Kidney (tissue), 14 donors: ENCODE measurements around the gene RGS12. TPM values are rescaled to one million over a fixed set of nuclear protein-coding genes. Genes with fewer than 3 reads are reported as not detected.
A peak's percentile ranks its signal among the peaks of the same experiment; 100 is the strongest.

Source experiments
- DNase-seq, 5 donors: peaks; one replicate each; pipeline ENCODE4 v3.0.0-alpha.2; 2013 to 2020
- FAIRE-seq: peaks from 2 replicates; lab custom pipeline; 2012; peaks lifted over from hg19 to GRCh38; lab: Jason Lieb, UNC
- H3K27ac ChIP-seq, 2 donors: one replicate each; pipeline ENCODE4 v1.7.0; 2013; ENCODE audit warnings: low read depth in 2 of 2, low read length in 2 of 2, inconsistent platforms in 1 of 2
- H3K27me3 ChIP-seq: one replicate; pipeline ENCODE4 v1.7.1; 2013; ENCODE audit warnings: low read length, inconsistent platforms; ENCODE audit not compliant: control insufficient read depth, insufficient read depth
- H3K36me3 ChIP-seq, 3 donors: one replicate each; pipeline versions ENCODE4 v1.7.0 to v1.7.1; 2013; ENCODE audit warnings: low read length in 3 of 3, control low read depth in 1 of 3, inconsistent platforms in 1 of 3; ENCODE audit not compliant: insufficient read depth in 3 of 3, control insufficient read depth in 2 of 3
- H3K4me1 ChIP-seq, 3 donors: one replicate each; pipeline versions ENCODE4 v1.7.0 to v1.7.1; 2013; ENCODE audit warnings: low read length in 3 of 3, inconsistent platforms in 1 of 3, low read depth in 1 of 3; ENCODE audit not compliant: control insufficient read depth in 2 of 3, insufficient read depth in 2 of 3
- H3K4me3 ChIP-seq, 3 donors: one replicate each; pipeline versions ENCODE4 v1.7.0 to v1.8.1; 2013; ENCODE audit warnings: low read length in 3 of 3, control low read depth in 1 of 3, inconsistent platforms in 1 of 3
- H3K9ac ChIP-seq, 3 donors: one replicate each; pipeline versions ENCODE4 v1.7.0 to v1.7.1; 2013; ENCODE audit warnings: low read length in 3 of 3, control low read depth in 1 of 3, inconsistent platforms in 1 of 3
- H3K9me3 ChIP-seq, 3 donors: one replicate each; pipeline versions ENCODE4 v1.7.0 to v1.7.1; 2013; ENCODE audit warnings: low read length in 3 of 3, control low read depth in 1 of 3, inconsistent platforms in 1 of 3; ENCODE audit not compliant: control insufficient read depth in 2 of 3, insufficient read depth in 1 of 3
- intact Hi-C: fragments of 100-400 bp; cut with DNase I; formaldehyde crosslinking; loops from one replicate; pipeline ENCODE4 v1.11.1; 2022
- polyA plus RNA-seq: library from polyadenylated mRNA; stranded (reverse); fragments of 350-450 nt; fragmentation: Illumina TruSeq; extraction: RNeasy Lipid Tissue Mini Kit (QIAGEN cat#74804); gene quantifications from one replicate; pipeline ENCODE4 v1.2.3, GENCODE V29; 2014; ENCODE audit warnings: low read depth, low replicate concordance; ENCODE audit not compliant: insufficient read depth
- total RNA-seq: library from RNA; stranded (reverse); fragmentation: NEBNext Ultra II Directional; extraction: Animal tissue kit (Norgen Biotek cat#: 25700); gene quantifications from one replicate; pipeline ENCODE4 v1.2.1, GENCODE V29; 2021
- TF ChIP-seq, protein P1 (sequence below): IDR thresholded peaks from 3 replicates; pipeline ENCODE4 v1.5.1; 2012; ENCODE audit warnings: mild to moderate bottlenecking, moderate library complexity, borderline replicate concordance; ENCODE audit not compliant: insufficient read depth; ENCODE audit errors: extremely low read depth
- donor health status: control.
- donor health status: control.
- donor health status: control.
- donor health status: control.
- donor health status: control.
- donor health status: DM: yes; HTN: yes; CAD: no.
- donor health status: Normal renal cell carcinoma (clear cell type).

RGS12 gene
- total and polyA plus RNA-seq, 2 donors from 2014 or later: 18.0 to 35.5 TPM

GRCh38 chr4:3320361-3321023 is 27.7 kb downstream of the RGS12 start:
- H3K9me3 ChIP-seq: no peaks in the 10 kb centered on the region
- DNase-seq: peak in 2 of 5 donors; percentile 24 to 45
- H3K4me1 ChIP-seq: peaks cover 0 to 4% (median 0%) of the 10 kb centered on the region in 3 donors
- no peak for FAIRE-seq
- TF ChIP-seq, protein P1, sequence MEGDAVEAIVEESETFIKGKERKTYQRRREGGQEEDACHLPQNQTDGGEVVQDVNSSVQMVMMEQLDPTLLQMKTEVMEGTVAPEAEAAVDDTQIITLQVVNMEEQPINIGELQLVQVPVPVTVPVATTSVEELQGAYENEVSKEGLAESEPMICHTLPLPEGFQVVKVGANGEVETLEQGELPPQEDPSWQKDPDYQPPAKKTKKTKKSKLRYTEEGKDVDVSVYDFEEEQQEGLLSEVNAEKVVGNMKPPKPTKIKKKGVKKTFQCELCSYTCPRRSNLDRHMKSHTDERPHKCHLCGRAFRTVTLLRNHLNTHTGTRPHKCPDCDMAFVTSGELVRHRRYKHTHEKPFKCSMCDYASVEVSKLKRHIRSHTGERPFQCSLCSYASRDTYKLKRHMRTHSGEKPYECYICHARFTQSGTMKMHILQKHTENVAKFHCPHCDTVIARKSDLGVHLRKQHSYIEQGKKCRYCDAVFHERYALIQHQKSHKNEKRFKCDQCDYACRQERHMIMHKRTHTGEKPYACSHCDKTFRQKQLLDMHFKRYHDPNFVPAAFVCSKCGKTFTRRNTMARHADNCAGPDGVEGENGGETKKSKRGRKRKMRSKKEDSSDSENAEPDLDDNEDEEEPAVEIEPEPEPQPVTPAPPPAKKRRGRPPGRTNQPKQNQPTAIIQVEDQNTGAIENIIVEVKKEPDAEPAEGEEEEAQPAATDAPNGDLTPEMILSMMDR: no peak
- H3K36me3 ChIP-seq: peaks cover 0 to 8% (median 0%) of the 10 kb centered on the region in 3 donors
- no peak overlapping the region for H3K27ac ChIP-seq
- no peaks in the 10 kb centered on the region for H3K27me3 ChIP-seq
- no peak overlapping the region for H3K4me3 ChIP-seq
- H3K9ac ChIP-seq: no peak overlapping the region
- intact Hi-C loops: no loop called here

DNA sequence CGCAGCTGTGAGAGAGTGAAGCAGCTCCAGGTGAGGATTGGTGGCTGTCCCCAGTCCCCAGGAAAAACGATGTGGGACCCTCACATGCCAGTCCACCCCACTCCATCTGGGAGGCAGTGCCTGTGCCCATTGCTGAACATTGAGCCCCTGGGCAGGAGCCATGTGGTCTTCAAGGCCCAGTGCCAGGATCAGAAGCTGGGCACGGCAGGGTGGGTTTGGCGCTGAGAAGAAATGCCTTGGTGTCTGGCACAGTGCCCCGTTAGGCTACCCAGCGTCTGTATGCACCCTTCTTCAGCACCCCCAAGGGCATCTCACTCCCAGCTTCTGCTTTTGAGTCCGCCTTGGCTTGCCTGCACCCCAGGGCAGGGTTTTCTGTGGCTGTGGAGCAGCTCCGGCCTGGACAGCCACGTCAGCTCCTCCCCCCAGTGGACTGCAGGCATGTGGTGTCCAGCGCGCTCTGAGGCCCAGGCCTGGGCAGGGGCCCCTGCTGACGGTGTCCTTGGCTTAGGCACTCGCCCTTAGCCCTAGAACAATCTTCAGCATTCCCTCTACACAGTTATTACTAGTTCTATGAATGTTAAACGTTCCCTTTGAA is 28.6 kb downstream of the RGS12 start:
- Histone ChIP-seq H3K4me3 (no peak overlapping the region), H3K9ac (no peak overlapping the region), H3K27ac (no peak overlapping the region), H3K4me1 (peaks cover 0 to 4% (median 0%) of the 10 kb centered on the region in 3 donors), H3K27me3 (no peaks in the 10 kb centered on the region), H3K9me3 (no peaks in the 10 kb centered on the region), H3K36me3 (peaks cover 0 to 8% (median 0%) of the 10 kb centered on the region in 3 donors)
- intact Hi-C loops: no loop called here
- no peak for FAIRE-seq
- TF ChIP-seq, protein P1: no peak
- peak in 2 of 5 donors; percentile 35 to 53 for DNase-seq

DNA sequence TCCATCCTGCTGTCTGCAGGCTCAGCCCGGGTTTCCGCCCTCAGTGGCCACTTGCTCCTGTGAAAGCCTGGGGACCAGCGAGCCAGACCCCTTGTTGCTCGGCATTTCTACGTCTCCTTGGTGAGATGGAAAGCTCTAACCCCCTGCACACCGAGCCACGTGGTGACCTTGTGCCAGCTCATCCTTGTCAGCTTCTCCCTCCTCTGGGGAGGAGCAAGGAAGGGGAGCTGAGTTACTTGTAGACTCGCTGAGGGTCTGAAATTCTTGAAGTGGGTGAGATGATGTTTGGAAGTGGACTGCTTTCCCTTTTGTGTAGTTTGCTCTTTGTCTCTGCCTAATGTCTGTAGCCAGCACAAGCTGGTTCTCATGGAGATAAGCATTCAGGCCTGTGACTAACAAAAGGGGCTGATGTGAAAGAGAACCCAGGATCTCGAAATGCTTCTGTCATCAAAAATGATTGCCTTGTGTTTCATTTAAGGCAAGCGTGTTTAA is 29.3 kb downstream of the RGS12 start:
- intact Hi-C loops: no loop called here
- Histone ChIP-seq H3K9me3 (no peaks in the 10 kb centered on the region), H3K27ac (no peak overlapping the region), H3K36me3 (peaks cover 0 to 4% (median 0%) of the 10 kb centered on the region in 3 donors), H3K4me3 (no peak overlapping the region), H3K9ac (no peak overlapping the region), H3K4me1 (peaks cover 0 to 4% (median 0%) of the 10 kb centered on the region in 3 donors), H3K27me3 (no peaks in the 10 kb centered on the region)
- DNase-seq: peak in 4 of 5 donors; percentile 42 to 55 (median 45)
- no peak for FAIRE-seq
- TF ChIP-seq, protein P1: no peak
